ENCODE measurements around the gene PAEP.

The PAEP gene

DNA sequence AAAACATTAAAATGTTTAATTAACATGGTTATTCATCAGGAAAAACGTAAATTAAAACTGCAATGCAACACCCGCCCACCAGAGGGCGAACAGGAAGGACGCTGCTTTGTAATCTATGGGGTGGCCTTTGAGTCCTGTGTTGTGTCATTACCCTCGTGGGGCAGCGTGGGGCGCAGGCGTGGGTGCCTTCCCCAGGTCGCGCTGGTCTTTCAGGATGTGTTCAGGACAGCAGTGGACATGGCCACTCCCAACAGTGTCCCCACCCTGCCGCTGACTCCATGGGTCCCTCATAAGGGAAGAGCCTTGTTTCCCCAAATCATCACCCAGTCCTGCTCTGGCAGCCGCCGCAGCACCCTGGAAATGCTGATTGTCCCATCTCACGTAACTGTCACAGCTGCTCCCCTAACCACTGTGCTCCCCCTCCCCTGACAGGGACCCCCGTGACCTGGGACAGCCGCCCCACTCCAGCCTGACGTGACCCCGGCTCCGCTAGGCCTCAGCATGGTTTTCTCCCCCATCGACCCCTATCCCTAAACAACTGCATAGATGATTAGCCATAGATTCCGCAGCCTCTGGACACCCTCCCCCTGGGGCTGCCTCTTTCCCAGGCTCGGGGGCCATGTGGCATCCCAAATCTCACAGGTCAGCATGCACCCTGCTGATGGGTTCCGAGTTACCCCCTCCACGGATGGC is 41.4 kb downstream of the PAEP start:
- no peak for DNase-seq

DNA sequence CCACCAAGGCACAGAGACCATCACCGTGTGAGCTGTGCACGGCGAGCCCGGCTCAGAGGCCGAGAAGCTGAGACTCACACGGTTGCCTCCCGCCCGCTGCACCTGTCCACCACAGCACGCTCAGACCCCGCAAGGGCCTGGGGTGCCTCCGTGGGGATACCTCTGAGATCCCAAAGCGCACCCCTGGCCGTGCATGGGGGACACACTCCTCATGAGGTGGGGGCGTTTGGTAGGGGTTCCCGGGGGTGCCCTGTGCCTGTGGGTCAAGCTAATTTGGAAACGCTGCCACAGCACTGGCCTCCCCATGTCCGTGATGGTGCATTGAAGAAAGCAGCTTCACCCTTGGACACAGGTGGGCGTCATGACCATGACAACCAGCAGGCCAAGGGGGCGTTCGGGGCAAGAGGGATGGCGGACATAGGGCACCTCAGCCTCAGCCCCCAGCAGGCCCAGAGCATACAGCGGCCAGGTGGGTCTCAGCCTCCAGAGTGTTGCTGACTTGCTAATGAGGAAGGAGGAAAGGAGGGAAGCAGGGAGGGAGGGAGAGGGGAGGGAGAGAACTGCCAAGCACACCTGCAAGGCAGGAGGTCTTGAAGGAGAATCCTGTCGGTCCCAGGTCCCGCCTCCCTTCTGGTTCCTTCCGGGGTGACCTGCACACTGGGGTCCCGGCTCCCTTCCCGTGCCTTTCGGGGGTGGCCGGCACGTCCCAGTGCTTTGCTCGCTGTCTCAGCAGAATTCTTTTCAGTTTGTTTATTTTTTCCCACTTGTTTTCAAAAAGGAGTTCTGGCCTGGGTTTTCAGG is 43.1 kb downstream of the PAEP start:
- no peak for DNase-seq

DNA sequence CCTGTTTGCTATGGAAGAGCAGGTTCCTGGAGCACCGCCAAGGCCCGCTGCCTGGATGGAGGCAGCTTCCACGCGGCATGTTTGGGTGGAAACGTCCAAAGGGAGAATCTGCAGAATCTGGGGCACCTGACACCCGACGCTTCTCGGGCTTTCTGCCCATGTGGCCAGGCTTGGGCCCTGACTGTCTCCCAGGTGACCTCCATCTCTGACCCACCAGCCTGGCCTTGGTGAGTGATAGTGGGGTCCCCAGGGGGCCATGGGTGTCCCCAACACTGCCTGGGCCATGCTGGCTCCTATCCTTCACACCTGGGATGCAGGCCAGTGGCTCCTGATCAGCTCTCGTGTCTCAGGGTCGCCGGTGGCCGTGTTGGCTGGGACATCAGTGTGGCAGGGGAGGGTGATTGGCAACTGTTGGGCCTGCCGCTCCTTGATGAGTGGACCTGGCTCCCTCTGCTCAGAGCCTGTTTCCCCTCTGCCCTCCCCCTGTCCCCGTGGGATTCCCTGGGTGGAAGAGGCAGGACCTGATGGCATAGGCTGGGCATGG is 43.8 kb downstream of the PAEP start:
- no peak for DNase-seq

DNA sequence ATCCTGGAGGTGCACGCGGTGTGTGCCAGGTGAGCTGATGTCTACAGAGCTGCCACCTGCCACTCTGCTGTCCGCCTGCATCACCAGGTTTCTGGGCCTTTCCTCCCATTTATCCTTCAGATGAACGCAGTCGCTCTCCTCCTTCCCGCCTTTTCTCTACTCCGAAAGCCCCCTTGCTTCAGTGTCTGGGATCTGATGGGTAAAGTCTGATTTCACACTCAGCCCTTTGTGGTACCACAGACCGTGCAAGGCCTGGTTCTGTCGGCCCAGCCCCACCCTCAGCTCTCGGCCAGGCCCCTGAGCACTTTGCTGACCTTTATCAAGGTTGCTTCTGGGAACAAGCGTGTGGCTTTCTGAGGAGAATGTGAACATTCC is 45.3 kb downstream of the PAEP start:
- no peak for DNase-seq

DNA sequence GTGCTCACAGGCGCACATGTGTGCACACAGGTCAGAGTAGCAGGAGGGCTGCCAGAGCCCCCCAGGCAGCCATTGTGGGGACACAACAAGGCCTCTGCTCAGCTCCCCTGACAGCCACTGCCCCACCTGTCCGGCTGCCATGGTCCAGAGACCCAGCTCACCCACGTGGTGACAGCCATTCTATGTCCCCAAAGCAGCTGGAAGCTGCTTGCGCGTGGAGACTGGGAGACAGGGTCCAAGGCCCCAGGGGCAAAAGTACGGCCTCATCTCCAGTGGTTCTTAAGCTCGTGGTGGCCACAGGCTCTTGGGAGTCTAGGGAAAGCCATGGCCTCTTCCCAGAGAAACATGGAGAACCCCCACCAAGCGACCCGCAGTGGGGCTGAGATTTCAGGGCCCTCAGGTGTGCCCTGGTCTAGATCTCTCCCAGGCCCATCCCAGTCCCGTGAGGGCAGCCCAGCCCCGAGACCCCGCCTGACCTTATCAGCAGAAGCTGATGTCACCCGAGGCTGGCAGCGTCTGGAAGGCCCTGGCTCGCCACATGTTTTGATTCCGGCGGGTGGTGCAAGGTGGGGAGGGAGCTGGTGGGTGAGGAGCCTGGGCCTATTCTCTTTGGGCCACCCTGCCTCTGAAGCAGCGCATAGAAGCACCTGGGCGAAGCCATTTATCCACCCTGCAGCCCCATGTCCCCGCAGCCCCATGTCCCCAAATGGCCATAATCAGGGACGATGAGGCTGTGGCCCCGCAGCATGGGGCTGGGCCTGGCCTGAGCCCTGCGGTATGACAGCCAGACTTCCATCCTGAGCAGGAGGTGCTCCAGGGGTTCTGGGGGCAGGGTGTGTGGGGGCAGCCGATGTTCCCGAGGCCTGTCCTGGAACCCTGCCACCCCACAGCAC is 46.1 kb downstream of the PAEP start:
- DNase-seq, result no peak

DNA sequence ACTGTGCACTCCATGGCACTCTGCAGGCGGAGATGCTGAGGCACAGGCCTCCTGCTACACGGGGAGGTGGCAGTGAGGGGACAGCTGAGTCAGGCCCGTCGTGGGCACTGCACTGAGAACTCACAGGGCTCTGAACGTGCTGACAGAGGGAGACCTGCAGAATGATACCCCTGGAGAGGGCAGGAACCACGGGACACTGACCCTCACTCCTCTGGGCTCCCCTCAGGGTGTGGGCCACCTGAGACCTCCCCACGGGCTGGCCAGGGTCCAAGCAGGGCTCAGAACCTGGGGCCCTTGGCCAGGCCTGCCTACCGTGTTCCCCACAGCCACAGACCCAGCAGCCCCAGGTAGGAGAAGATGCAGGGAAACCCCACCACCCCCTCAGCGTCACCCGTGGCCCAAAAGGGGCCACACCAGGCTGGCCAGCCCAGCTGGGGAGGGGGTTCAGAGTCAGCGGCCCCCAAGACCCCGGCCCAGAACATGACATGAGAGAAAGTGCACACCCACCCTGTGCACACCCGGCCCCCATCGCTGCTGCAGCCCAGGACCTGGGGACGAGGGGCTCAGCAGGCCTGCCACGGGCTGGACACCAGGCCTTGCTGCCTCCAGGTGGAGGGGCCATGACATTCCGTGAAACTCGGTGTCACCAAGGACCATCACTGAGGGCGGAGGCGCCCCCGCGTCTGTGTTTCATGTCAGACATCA is 46.9 kb downstream of the PAEP start:
- no peak for DNase-seq

DNA sequence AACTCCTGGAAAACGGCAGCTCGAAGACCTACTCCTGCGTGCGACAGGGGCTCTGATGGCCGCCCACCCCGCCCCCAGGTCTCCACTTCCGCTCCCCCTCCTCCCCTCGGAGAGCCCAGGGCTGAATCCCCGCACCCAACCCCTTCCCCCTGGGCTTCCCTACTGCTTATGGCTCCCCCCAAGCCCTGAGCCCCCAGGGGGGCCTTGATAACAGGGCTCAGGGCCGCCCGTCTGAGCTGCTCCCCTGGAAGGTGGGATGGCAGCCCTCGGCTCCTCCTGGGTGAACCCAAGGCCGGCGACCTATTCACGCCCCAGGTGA is 47.4 kb downstream of the PAEP start:
- DNase-seq, result no peak

DNA sequence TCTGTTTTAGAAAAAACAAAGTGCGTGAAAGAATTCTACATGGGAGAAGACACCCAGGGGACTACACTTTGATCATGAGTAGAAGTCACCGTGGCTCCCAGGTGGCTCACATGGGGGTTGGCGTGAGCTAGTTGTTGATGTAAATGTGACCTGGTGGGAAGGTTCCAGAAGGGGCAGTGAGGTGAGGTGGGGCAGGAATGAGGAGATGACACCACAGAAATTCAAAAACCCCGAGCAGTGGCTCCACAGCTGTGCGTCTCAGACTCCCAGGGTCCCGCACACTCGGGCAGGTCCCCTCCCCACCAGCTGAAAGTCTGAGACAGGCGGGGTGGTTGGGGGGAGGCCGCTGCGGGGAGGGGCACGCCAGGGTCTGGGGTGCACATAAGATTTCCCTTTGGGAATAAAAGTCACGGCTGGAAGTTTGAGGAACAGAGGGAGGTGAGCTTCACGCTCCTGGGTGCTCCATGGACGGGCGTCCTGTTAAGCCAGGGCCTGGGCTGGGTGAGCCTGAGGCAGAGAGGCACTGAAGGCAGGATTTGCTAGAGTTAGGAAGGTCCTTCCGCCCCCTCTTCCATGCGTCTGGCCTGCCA is 47.9 kb downstream of the PAEP start:
- DNase-seq, result no peak

DNA sequence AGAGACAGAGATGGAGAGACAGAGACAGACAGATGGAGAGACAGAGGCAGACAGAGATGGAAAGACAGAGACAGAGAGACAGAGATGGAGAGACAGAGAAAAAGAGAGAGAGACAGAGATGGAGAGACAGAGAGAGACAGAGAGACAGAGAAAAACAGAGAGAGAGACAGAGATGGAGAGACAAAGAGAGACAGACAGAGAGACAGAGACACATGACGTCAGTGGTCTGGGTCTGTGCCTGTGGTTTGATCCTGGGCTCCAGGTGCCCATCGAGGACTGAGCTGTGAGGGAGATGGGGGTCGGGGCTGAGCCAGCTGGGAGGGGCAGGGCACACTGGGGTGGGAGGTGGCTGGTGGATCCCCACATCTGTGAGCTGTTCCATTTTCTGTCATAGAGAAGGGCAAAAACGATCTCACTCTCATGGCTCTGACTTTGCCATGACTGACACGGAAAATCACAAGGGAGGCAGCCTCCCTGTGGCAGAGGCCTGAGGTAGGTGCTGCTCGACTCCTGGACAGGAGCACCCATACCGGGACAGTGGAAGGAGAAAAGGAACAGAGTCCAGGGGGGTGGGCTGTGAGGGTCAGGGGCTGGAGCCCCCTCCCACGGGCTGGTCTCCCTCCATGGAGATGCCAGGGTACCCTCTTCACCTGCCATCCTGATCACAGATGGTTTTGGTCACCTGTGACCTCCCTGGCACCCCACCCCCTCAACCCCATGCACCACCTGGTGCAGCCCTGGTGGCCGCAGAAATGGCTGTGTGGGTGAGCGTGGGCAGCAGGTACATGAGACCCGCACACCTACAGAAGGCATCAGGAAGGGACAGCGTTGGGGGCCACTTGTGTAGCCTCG is 49.0 kb downstream of the PAEP start:
- DNase-seq, result no peak

DNA sequence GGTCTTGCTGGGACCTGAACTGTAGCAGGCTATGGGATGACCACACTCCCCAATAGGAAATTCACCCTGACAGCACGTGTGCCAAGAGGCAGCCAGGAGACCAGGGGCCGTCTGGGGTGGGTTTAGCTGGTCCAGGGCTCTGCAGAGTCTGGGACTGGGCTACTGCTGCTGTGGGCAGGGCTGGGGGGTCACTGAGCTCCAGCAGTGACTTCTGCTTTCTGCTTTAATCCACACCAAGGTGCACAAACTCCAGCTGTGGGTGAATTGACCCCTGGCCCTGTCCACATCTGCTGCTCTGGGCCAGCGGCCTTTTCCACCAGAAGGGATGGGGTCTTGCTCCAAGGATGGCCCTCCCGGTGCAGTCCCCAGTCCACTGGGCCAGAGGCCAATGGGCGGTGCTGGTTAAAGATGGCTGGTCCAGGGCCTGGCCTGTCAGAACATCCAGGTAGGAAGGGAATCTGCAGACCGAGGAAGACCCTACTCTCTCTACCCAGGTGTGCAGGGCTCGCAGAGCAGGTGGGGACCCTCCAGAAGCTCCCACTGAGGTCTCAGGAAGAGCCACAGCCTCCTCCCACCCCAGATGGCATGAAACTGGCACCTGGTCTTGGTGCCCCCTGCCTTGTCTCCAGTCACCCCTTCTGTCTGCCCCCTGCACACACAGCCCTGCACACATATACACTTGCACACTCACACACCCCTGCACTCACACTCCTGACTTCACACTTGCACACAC is 49.8 kb downstream of the PAEP start:
- no peak for DNase-seq

DNA sequence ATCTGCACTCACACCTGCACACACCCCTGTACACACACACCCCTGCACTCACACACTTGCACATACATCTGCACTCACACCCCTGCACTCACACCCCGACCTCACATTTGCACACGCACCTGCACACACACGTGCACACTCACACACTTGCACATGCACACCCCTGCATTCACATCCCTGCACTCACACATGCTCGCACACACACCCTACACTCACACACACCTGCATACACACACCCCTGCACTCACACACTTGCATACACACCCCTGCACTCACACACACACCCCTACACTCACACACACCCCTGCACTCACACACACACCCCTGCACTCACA is 50.3 kb downstream of the PAEP start:
- no peak for DNase-seq

DNA sequence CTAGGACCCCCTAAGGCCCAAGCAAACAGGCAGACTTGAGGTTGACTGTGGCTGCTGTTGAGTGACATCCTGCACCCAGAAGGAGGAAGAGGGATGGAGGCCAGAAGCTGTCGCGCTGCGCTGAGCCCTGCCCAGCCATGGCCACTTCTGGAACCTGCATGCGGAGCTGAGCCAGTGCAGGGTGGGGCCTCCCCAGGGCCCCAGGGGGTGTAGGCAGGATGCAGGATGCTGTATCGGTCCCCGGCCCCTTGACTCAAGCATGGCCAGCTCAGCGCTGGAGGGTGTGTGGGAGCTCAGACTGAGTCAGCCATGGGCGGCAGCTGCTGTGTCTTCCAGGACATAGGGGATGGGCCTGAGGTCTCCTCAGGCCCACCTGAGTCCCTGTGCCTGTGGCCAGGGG is 50.9 kb downstream of the PAEP start:
- no peak for DNase-seq

DNA sequence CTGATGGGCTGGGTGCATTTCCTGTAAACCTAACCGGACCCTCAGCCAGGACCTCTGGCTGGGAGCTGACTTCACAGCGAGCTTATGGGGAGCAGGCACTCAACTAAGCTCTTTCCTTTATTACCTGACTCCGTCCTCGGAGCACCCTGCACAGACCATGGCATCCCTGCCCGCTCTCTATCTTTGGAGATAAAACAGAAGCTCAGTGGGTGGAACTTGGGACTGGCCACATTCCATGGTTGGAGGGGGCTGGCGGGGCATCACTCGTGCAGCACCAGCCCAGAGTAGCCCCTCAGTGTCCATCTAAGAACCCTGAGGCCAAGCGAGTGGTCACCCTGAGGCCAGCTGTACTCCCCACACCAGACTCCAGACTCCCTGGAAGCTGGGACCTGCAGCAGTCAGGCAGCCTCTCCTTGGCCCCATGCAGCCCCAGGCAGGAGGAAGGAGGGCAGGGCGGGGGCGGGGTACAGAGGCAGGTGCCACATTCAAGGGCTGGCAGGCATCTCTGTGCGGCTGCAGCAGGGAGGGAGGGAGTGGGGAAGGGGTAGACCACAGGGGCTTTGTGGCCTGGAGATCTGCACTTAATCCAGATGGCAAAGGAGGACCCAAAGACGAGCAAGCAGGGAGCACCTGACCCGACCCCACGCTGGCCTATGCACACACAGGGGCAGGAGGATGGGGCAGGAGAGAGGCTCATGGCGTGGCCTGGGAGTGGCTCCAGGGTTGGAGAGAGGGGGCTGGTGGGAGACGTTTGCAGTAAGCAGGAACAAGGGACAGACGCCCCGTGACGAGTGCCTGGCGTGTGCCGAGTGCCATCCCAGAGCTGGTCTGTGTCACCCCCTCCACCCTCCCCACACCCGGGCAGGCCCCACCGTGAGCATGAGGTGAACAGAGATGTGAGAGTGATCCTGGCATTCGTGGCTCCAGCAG is 51.7 kb downstream of the PAEP start:
- DNase-seq, result no peak

DNA sequence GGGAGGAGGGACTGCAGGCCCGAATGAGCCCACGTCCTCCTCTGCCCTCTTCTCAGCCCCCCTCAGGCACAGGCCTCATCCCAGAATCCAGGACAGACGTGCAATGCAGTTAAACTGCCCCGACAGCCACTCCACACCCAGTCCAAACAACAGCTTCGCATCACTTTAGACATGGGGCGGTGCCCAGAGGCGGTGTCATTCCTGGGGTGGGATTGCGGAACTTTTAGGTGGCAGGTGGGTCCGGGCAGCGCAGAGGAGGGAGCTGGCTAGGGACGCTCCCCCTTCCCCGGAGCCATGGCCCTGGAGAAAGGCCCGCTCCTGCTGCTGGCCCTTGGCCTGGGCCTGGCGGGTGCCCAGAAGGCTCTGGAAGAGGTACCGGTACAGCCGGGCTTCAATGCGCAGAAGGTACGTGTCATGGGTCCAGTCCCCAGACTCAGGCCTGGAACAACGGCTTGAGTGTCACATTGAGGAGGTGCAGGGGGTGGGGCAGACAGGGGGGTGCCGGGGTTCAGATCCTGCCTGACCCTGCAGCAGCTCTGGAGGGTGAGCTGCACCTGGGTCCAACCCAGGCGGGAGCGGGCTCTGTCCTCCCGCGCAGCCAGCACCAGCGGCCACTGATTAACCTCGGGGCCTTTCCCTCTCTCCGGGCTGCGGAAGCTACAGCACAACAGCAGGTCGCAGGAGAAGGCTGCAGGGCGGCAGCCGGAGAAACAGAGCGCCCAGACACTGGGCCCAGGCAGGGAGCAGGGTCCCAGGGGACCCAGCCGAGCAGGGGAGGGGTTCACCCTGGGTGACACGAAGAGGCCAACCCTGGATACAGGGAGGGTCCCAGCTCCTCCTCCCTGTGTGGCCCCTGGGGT is 52.6 kb downstream of the PAEP start:
- DNase-seq, result no peak

DNA sequence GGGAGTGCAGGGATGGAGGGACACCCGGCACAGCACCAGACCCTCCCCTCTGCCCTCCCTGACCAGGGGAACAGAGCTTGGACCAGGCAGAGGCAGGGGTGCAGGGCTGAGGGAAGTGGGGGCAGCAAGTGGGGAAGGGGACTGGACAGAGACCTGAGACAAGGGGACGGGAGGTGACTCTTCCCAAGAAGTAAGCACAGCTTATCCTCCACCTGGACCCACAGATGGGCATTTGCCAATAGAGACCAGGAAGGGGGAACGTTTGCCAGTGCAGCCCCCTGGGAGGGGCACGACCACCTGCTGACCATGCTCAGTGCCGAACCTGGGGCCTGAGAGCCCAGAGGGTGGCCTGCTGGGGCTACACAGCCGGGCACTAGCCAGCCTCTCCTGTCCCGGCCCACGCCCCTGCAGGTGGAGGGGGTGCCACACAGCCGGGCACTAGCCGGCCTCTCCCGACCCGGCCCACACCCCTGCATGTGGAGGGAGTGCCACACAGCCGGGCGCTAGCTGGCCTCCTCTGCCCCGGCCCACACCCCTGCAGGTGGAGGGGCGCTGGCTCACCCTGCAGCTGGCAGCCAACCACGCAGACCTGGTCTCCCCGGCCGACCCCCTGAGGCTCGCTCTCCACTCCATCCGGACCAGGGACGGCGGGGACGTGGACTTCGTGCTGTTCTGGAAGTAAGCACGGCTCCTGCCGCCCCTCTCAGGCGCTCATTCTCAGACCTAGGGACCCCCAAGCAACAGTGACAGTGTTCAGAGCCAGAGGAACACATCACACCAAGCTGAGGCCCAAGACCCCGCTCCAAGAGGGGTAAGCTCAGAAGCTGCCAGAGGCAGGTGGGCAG is 53.5 kb downstream of the PAEP start:
- no peak for DNase-seq

DNA sequence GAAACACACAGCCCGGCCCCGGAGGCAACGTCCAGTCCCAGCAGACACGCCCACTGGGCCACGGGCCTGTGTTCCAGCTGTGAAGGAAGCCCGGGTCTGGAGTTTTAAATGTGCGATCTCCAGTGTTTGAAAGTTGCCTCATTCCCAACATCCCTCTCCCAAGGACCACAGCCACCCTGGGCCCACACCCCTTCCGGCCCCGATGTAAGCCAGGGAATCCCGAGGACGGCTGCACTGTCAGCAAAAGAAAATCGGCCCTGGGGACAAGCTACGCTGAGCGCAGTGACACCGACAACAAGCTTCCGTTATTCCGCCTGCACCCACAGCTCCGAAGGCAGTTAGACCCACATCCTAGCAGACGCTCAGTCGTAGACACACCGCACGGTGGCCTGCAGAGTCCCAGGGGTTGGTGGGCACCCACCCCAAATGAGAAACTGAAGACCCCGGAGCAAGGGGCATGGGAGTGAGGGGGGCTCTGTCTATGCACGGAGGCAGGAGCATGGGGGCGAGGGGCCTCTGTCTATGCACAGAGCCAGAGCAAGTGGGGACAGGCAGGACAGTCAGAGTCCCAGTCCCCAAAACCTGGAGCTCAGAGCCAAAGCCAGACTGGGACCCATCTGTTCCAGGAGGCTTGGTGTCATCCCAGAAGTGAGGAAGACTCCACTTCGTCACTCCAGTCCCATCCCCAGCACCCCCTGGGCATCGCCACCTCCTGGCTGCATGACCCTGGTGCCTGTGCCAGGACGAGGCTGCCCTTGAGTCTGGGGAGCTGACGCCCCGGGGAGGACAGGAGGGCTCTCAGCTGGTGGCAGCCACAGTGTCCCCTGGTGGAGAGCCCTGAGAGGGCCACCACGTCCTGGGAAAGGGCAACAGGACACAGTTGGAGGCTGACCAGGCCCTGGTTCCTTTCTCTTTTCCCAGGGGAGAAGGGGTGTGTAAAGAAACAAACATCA is 54.4 kb downstream of the PAEP start:
- no peak for DNase-seq
